DMS153 treated with DMSO at 0.1 percent for 48 hours (cell line): ENCODE results near the gene PCDHB12.
"Not testable (repeated sequence)": the region's sequence is repeated elsewhere in the genome, so short reads cannot be mapped to it uniquely, and the experiment has no call there.

Experiments used
- DNase-seq: peaks from one replicate; lab custom pipeline; 2025; ENCODE audit not compliant: unreplicated experiment; lab: John Stamatoyannopoulos, UW

The PCDHB12 gene

DNA sequence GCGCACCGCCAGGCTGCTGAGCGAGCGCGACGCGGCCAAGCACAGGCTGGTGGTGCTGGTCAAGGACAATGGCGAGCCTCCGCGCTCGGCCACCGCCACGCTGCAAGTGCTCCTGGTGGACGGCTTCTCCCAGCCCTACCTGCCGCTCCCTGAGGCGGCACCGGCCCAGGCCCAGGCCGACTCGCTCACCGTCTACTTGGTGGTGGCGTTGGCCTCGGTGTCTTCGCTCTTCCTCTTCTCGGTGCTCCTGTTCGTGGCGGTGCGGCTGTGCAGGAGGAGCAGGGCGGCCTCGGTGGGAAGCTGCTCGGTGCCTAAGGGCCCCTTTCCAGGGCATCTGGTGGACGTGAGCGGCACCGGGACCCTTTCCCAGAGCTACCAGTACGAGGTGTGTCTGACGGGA, 6.9 kb upstream of the PCDHB12 start:
- DNase-seq = not testable (repeated sequence)

DNA sequence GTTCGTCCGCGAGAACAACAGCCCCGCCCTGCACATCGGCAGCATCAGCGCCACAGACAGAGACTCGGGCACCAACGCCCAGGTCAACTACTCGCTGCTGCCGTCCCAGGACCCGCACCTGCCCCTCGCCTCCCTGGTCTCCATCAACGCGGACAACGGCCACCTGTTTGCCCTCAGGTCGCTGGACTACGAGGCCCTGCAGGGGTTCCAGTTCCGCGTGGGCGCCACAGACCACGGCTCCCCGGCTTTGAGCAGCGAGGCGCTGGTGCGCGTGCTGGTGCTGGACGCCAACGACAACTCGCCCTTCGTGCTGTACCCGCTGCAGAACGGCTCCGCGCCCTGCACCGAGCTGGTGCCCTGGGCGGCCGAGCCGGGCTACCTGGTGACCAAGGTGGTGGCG, 1.8 kb downstream of the PCDHB12 start:
- not testable (repeated sequence) for DNase-seq

DNA sequence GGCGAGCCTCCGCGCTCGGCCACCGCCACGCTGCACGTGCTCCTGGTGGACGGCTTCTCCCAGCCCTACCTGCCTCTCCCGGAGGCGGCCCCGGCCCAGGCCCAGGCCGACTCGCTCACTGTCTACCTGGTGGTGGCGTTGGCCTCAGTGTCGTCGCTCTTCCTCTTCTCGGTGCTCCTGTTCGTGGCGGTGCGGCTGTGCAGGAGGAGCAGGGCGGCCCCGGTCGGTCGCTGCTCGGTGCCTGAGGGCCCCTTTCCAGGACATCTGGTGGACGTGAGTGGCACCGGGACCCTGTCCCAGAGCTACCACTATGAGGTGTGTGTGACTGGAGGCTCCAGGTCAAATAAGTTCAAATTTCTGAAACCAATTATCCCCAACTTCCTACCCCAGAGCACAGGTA, 2.3 kb downstream of the PCDHB12 start:
- DNase-seq = not testable (repeated sequence)

DNA sequence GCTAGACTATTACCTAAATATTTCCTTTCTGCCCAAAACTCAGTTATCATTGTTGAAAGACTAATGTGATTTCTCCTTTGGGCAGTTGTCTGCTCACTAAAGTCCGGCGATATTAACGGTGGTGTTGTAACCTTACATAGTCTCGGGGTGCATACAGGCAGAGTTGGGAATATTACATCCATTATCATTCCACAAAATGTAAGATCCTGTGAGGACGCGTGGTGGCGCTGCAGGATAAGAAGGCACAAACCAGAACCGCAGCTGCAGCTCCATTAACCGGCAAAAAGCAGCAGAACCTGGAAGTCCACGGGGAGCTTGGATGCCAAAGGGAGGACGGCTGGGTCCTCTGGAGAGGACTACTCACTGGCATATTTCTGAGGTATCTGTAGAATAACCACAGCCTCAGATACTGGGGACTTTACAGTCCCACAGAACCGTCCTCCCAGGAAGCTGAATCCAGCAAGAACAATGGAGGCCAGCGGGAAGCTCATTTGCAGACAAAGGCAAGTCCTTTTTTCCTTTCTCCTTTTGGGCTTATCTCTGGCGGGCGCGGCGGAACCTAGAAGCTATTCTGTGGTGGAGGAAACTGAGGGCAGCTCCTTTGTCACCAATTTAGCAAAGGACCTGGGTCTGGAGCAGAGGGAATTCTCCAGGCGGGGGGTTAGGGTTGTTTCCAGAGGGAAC, 5.3 kb downstream of the PCDHB12 start, which contains the start of gene PCDHB13:
PCDHB13 (plus strand) TSS at position 264 of the 684 bp plus-strand sequence; CDS start at position 469, 205 bp downstream.
- not testable (repeated sequence) for DNase-seq

DNA sequence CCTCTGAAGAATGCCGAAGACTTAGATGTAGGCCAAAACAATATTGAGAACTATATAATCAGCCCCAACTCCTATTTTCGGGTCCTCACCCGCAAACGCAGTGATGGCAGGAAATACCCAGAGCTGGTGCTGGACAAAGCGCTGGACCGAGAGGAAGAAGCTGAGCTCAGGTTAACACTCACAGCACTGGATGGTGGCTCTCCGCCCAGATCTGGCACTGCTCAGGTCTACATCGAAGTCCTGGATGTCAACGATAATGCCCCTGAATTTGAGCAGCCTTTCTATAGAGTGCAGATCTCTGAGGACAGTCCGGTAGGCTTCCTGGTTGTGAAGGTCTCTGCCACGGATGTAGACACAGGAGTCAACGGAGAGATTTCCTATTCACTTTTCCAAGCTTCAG, 6.1 kb downstream of the PCDHB12 start:
- not testable (repeated sequence) for DNase-seq

DNA sequence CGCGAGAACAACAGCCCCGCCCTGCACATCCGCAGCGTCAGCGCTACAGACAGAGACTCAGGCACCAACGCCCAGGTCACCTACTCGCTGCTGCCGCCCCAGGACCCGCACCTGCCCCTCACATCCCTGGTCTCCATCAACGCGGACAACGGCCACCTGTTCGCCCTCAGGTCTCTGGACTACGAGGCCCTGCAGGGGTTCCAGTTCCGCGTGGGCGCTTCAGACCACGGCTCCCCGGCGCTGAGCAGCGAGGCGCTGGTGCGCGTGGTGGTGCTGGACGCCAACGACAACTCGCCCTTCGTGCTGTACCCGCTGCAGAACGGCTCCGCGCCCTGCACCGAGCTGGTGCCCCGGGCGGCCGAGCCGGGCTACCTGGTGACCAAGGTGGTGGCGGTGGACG, 7.0 kb downstream of the PCDHB12 start:
- not testable (repeated sequence) for DNase-seq

DNA sequence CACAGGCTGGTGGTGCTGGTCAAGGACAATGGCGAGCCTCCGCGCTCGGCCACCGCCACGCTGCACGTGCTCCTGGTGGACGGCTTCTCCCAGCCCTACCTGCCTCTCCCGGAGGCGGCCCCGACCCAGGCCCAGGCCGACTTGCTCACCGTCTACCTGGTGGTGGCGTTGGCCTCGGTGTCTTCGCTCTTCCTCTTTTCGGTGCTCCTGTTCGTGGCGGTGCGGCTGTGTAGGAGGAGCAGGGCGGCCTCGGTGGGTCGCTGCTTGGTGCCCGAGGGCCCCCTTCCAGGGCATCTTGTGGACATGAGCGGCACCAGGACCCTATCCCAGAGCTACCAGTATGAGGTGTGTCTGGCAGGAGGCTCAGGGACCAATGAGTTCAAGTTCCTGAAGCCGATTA, 7.5 kb downstream of the PCDHB12 start:
- not testable (repeated sequence) for DNase-seq

DNA sequence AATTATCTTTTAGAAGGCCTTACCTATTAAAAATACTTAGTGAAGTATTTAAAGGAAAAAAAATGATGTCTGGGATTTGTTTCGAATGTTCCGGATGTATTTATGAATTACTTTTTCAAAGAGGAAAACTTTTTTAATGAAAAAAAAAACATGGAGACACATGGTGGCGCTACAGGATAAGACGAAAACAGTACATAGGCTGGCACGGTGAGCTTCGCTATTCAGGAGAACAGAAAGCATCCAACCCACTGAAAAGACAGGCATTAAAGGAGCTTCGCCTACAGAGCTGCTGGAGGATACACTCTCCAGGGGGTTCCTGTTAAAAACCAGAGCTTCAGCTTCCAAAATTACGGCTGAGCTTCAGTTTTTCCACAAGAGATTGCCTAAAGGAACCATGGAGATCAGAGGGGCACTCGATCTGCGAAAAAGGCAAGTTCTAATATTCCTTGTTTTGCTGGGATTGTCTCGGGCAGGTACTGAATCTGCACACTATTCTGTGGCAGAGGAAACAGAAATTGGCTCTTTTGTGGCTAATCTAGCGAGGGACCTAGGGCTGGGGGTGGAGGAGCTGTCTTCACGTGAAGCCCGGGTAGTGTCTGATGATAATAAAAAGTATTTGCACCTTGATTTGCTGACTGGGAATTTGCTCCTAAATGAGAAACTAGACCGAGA, 14.7 kb downstream of the PCDHB12 start, which contains the start of gene PCDHB14:
PCDHB14 (plus strand) TSS at position 232 of the 672 bp plus-strand sequence; CDS start at position 395, 163 bp downstream.
- DNase-seq = peak; percentile 2

DNA sequence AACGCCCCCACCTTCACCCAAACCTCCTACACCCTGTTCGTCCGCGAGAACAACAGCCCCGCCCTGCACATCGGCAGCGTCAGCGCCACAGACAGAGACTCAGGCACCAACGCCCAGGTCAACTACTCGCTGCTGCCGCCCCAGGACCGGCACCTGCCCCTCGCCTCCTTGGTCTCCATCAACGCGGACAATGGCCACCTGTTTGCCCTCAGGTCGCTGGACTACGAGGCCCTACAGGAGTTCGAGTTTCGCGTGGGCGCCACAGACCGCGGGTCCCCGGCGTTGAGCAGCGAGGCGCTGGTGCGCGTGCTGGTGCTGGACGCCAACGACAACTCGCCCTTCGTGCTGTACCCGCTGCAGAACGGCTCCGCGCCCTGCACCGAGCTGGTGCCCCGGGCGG, 16.3 kb downstream of the PCDHB12 start:
- not testable (repeated sequence) for DNase-seq

DNA sequence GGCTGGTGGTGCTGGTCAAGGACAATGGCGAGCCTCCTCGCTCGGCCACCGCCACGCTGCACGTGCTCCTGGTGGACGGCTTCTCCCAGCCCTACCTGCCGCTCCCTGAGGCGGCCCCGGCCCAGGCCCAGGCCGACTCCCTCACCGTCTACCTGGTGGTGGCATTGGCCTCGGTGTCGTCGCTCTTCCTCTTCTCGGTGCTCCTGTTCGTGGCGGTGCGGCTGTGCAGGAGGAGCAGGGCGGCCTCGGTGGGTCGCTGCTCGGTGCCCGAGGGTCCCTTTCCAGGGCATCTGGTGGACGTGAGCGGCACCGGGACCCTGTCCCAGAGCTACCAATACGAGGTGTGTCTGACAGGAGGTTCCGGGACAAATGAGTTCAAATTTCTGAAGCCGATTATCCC, 16.9 kb downstream of the PCDHB12 start:
- not testable (repeated sequence) for DNase-seq

DNA sequence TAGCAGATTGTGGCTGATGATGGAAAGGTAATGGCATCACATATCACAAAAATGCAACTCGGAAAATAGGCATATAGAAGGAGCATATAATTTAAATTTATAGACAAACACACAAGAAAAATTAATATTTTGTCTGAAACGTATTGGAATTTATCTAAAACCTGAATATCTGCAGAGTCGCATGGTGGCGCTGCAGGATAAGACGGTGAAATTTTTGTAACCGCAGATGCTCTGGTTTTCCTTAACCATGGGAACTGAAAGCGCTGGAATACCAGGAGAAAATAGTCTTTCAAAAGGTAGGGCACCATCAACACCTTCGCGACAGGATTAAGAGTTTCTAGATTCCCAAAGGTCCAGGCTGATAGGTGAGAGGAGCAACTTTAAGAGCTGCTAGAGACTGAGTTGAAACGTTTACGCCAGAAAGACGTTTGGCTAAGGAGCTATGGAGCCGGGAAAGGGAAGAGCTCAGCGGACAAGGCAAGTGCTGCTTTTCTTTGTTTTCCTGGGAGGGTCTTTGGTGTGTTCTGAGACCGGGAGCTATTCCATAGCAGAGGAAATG, 25.7 kb downstream of the PCDHB12 start:
- no peak for DNase-seq

DNA sequence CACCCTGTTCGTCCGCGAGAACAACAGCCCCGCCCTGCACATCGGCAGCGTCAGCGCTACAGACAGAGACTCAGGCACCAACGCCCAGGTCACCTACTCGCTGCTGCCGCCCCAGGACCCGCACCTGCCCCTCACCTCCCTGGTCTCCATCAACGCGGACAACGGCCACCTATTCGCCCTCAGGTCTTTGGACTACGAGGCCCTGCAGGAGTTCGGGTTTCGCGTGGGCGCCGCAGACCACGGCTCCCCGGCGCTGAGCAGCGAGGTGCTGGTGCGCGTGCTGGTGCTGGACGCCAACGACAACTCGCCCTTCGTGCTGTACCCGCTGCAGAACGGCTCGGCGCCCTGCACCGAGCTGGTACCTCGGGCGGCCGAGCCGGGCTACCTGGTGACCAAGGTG, 27.4 kb downstream of the PCDHB12 start:
- not testable (repeated sequence) for DNase-seq

DNA sequence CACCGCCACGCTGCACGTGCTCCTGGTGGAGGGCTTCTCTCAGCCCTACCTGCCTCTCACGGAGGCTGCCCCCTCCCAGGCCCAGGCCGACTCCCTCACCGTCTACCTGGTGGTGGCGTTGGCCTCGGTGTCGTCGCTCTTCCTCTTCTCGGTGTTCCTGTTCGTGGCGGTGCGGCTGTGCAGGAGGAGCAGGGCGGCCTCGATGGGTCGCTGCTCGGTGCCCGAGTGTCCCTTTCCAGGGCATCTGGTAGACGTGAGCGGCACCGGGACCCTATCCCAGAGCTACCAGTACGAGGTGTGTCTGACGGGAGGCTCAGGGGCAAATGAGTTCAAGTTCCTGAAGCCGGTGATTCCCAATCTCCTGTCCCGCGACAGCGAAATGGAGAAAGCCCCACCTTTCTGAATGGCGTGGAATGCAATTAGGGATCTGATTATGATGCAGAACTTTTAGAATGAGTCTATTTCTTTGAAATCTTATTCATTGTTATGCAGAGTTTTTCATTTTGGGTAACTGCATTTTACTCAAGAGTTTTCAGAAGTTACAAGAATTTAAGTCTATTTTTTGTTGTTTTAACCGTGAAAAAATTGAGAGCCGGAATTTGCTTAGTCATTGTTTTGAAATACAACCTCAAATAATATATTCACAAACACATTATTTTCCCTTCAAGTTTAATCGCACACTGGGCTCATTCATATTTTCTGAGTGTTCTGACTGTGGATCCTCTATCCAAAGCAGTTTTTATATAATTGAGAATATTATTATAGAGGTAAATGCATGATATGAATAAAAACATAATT, 28.2 kb downstream of the PCDHB12 start:
- DNase-seq = no peak

DNA sequence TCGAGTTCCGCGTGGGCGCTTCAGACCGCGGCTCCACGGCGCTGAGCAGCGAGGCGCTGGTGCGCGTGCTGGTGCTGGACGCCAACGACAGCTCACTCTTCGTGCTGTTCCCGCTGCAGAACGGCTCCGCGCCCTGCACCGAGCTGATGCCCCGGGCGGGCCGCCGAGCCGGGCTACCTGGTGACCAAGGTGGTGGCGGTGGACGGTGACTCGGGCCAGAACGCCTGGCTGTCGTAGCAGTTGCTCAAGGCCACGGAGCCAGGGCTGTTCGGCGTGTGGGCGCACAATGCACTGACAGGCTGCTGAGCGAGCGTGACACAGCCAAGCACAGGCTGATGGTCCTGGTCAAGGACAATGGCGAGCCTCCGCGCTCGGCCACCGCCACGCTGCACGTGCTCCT, 33.0 kb downstream of the PCDHB12 start:
- DNase-seq = no peak

DNA sequence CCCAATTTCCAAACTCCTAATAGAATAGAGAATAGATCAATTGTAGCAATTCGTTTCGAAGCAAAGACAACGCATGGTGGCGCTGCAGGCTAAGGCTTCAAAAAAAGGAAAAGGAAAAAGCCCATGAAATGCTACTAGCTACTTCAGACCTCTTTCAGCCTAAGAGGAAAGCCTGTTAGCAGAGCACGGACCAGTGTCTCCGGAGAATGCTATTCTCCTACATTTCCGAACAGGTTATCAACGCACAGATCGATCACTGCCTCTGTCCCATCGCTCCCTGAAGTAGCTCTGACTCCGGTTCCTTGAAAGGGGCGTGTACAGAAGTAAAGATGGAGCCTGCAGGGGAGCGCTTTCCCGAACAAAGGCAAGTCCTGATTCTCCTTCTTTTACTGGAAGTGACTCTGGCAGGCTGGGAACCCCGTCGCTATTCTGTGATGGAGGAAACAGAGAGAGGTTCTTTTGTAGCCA, 36.8 kb downstream of the PCDHB12 start, which contains the start of gene PCDHB15:
PCDHB15 (plus strand) TSS at position 146 of the 468 bp plus-strand sequence; CDS start at position 330, 184 bp downstream.
- DNase-seq = no peak

DNA sequence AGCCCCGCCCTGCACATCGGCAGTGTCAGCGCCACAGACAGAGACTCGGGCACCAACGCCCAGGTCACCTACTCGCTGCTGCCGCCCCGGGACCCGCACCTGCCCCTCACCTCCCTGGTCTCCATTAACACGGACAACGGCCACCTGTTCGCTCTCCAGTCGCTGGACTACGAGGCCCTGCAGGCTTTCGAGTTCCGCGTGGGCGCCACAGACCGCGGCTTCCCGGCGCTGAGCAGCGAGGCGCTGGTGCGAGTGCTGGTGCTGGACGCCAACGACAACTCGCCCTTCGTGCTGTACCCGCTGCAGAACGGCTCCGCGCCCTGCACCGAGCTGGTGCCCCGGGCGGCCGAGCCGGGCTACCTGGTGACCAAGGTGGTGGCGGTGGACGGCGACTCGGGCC, 38.5 kb downstream of the PCDHB12 start:
- not testable (repeated sequence) for DNase-seq

DNA sequence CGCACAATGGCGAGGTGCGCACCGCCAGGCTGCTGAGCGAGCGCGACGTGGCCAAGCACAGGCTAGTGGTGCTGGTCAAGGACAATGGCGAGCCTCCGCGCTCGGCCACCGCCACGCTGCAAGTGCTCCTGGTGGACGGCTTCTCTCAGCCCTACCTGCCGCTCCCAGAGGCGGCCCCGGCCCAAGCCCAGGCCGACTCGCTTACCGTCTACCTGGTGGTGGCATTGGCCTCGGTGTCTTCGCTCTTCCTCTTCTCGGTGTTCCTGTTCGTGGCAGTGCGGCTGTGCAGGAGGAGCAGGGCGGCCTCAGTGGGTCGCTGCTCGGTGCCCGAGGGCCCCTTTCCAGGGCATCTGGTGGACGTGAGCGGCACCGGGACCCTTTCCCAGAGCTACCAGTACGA, 38.9 kb downstream of the PCDHB12 start:
- DNase-seq = not testable (repeated sequence)

DNA sequence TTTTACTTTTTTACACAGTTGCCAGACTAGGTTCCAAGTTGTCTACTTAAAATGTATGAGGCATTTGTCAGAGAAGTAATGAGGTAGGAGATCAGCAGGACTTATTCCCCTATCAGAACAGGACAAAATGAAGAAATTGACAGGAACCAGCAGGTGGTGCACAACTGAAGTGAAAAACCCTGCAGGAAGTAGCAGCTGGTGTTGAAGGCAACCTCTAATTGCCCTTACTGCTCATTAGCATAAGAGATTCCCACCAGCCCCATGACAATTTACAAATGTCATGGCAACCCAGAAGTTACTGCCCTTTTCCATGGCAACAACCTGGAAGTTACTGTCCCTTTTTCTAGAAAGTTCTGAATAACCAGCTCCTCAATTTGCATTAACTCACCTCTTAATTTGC, 42.1 kb downstream of the PCDHB12 start:
- DNase-seq = no peak

DNA sequence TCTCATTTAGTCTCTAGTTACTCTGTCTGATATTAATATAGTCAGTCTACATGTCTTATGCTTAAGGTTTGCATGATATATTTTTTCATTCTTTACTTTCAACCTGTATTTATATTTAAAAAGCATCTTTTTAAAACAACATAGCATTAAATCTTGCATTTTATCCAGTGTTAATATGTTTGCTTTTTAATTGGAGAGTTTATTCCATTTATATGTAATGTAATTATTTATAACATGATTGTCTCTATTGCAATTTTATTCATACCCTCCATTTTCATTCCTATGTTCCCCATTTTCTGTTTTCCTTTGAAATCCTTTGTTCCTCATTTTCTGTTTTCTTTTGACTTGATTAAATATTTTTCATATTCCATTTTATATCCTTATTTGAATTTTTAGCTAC, 49.9 kb downstream of the PCDHB12 start:
- DNase-seq = no peak

DNA sequence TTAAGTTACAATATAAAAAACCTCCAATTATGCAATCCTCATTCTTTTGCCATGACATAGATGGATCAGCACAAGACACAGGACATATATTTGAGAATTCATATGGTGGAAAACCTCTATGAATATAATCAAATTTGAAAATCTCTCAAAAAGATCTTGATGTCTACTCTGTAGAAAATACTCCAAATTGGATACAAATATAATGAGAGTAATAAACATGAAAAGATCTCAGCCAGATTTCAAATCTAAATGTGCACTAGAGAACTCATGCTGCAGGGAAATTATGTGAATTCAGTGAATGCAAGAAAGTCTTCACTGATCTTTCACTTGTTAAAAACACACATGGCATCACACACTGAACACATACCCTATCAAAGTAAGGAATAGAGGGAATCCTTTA, 50.4 kb downstream of the PCDHB12 start:
- no peak for DNase-seq
